GM11168 (cell line): ENCODE measurements around the gene FXYD1.
"Not testable (repeated sequence)": the region's sequence is repeated elsewhere in the genome, so short reads cannot be mapped to it uniquely, and the experiment has no call there.

ENCODE experiments used
- in situ Hi-C: fragments of 300-500 bp; cut with MboI; formaldehyde crosslinking; loops from one replicate; pipeline ENCODE4 v1.12.0; 2022; ENCODE audit warnings: low sequenced_read_pairs; ENCODE audit not compliant: unreplicated experiment

The FXYD1 gene

DNA sequence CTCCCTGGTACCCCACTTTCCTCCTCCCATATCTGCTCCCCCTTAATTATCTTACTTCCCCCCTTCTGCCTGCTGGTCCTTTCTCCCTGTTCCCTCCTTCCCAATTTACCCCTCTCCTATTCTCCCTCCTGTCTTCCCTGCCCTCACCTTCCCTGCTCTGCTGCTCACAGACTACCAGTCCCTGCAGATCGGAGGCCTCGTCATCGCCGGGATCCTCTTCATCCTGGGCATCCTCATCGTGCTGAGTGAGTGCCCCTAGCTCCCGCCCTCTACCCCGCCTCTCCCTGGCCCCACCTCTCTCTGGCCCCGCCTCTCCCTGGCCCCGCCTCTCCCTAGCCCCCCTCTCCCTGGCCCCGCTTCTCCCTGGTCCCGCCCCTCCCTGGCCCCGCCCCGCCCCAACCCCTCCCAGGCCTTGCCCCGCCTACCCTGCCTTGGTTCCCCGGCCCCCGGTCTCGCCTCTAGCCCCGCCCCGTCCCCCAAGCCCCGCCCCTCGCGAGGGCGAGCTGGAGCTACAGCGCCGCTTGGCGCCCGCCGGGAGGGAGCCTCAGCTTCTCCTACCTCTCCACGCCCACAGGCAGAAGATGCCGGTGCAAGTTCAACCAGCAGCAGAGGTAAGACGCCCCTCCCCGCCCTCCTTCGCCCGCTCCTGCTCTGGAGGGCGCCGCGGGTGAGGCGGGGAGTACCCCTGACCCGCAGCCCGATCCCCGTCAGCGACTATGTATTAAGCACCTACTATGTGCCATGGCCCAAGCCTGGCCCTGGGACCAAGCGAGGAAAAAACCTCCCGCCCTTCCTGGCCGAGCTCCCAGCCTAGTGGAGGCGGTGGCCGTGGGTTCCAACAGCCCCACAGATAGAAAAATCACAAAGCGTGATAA is 2.6 kb downstream of the FXYD1 start:
- in situ Hi-C loops, result no loop called here

DNA sequence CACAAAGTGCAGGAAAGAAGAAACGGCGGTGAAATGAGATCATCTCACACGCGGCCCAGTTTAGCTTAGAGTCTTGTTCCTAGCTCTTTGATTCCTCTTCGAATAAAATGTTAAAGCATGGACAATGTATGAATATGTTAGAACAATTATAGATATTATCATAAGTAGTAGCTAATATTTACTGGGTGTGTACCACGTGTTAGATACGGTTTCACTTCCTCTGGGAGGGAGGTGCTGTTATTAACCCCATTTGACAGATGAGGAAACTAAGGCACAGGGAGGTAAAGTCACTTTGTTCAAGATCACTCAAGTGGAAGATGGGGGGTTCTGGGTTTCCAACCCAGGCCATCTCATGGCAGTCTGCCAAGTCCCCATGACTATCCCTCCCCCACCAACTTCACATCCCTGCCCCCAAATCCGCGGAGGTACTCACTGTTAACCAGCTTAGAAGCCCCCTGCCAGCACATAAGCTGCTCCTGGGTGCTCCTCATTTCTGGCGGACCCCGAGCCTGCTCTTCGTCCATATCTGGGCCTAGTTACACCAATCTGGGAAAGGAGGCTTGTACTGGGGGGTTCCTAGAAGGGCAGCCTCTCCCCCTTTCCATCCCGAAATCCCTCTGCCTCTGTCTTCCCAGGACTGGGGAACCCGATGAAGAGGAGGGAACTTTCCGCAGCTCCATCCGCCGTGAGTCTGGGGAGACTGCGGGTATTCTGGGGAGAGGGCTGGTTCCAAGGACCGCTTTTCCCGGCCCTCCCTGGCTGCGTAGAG is 3.4 kb downstream of the FXYD1 start:
- in situ Hi-C loops, result no loop called here

DNA sequence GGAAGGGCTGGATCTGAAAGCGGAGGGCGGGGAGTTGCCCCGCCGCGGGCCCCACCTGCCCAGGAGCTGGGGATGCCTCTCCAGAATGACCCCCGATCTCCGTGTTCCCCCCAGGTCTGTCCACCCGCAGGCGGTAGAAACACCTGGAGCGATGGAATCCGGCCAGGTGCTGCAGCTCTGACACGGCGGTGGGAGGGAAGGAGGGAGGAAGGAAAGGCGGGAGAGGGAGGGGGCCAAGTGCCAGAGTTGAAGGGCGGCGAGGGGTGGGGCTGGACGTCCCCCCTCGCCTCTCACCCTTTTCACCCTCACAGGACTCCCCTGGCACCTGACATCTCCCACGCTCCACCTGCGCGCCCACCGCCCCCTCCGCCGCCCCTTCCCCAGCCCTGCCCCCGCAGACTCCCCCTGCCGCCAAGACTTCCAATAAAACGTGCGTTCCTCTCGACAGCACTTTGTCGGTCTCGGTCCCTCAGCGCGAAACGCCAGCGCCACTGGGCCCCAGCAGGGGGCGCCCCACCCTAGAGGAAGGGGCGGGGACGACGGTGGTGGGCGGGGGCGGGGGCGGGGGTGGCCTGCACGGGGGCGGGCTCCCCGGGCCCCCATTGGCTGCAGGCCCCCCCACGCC is 4.1 kb downstream of the FXYD1 start:
- in situ Hi-C loops, result no loop called here

DNA sequence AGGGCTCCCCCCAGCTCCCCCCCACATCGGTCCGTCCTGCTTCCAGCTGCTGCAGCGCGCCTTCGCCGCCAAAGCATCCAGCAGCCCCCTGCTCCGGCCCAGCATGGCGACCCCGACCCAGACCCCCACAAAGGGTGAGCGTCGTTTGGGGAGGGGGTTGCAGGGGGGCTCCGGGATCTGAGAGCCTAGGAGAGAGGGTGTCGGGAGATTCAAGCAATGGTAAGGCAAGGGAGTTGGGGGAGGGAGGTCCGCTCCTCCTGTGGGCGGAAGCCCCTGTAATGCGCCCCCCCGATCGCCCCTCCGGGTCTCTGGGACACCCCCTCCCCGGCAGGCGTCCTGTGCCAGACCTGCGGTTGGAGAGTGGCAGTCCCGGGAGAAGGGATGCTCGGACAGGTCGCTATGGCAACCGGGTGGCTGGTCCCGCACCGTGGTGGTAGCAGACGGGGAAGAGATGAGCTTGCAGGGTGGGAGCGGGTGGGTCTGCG is 4.6 kb downstream of the FXYD1 start, which contains the start of gene FXYD7:
FXYD7 (plus strand) TSS at position 25 of the 485 bp plus-strand sequence; CDS start at position 104, 79 bp downstream.
- in situ Hi-C loops, result no loop called here

DNA sequence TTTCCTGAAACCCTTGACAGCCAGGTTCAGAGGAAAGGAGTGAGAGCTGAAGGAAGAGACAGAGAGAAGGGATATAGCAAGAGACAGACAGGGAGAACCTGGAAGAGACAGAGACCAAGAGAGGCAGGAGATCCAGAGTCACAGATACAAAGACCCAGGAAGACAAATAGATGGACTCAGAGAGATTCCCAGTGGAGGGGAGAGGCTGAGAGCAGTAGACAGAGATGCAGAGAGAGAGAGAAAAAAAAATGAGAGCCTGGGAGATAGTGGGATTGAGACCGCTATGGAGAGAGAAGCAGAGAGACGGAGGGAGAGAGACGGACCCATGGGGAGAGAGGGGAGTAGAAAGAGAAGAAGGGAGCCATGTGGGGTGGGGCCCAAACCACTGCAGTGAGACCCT is 5.2 kb downstream of the FXYD1 start:
- in situ Hi-C loops, result no loop called here

DNA sequence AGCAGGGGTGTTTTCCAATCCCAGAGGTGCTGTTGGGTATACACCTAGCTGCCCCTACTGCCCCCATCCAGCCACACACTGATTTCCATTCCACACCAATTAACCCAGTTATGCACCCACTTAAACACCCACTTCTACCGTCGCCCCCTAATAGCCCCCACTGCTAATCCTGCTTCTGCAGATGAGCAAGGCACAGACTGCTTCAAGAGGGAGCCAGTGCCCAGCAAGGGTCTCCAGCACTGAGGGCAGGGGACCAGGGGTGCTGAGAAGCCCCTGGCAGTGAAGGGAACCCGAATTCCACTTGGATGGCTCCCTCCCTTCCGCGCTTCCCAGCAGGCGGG is 5.6 kb downstream of the FXYD1 start:
- in situ Hi-C loops, result no loop called here

DNA sequence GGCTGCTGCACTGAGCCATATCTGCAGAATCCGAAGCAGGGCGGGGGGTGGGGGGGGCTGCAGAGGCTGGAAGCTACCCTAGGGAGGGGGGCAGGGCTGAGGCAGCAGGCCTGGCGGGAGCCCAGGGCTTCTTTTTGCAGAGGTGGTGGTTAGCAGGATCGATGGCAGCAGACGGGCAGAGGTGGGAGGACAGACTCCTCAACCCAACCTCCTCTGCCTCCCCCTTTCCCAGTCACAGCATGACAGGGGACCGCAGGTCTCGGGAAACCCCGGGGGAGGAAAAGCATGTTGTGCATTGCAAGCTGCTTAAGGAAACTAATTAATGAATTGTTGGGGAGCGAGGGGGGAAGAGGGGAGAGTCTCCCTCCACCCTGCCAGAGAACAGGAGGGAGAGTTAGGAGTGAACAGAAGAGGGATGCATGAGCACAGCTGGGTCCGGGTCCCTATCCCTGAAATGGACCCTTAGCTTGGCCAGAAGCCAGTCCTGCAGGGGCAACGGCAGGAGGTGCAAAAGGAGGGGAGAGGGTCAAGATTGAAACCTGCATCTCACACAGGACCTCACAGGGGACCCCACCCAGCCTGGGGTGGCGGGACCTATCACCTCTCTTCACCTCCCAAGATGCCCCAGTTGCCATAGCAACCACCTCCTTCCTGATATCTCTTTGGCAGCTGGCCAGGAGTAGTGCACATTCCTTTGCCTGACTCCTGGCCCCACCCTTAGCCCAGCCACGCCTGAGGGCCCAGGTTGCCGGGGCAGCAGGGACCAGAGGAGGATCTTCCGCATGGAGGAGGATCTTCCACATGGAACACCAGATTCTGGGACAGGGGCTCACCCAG is 6.2 kb downstream of the FXYD1 start:
- in situ Hi-C loops, result no loop called here

DNA sequence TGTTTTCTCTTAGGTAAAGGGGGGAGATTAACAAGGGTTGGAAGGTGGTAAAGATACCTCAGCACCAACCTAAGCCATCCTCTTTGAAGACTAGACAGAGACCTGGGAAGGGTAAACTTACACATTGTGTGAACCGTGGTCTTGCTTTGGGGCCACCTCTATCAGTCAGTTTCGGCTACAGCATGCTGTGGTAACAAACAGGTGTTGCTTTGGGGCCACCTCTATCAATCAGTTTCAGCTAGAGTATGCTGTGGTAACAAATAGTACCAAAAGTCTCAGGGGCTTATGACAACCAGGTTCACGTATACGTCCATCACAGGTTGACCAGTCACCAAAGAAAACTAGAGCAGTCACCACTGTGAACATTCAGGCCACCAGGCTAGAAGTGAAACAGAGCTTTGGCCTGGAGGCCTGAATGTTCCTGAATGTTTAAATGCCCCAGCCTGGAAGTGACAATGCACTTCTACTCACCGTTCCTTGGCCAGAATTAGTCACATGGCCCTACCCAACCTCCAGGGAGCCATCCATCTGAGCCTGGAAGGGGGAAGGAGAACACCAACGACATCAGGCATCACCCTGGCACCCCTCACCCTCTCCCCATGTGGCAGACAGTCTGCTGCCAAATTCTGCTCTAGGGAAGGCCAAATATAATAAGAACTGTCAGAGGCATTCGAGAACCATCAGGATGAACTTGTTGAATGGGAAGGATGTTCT is 8.3 kb downstream of the FXYD1 start:
- in situ Hi-C loops, result no loop called here

DNA sequence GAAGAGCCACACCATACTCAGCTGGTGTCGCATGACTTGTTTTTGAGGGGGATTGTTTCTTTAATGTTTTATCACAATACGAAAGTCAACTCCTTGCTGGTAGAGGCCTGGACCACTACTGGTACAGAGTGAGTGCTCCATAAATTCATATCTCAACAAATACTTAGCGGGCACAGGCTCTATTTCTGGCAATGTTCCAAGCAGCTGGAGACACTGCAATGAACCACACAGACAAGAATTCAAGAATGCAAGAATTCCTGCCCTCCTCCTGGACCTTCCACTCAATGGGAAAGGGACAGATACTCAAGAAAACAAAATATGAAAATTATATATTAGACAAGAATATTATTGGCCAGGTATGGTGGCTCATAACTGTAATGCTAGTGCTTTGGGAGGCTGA is 10.8 kb downstream of the FXYD1 start:
- in situ Hi-C loops, result no loop called here

DNA sequence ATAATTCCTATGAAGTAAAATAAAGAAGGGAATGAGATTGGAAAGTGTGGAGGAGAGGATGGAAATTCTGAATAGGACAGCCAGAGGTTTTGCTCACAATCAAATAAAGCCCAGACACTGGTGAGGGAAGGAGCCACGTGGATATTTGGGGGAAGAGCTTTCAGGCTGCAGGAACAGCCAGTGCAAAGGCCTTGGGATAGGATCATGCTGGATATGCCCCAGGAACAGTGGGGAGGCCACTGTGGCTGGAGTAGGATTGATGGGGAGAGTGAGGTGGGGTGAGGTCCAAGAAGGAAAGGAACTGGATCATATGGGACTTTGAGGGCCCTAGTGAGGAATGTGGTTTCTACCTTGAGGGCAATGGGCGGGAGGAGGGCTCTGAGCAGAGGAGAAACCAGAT is 11.8 kb downstream of the FXYD1 start:
- in situ Hi-C loops, result no loop called here

DNA sequence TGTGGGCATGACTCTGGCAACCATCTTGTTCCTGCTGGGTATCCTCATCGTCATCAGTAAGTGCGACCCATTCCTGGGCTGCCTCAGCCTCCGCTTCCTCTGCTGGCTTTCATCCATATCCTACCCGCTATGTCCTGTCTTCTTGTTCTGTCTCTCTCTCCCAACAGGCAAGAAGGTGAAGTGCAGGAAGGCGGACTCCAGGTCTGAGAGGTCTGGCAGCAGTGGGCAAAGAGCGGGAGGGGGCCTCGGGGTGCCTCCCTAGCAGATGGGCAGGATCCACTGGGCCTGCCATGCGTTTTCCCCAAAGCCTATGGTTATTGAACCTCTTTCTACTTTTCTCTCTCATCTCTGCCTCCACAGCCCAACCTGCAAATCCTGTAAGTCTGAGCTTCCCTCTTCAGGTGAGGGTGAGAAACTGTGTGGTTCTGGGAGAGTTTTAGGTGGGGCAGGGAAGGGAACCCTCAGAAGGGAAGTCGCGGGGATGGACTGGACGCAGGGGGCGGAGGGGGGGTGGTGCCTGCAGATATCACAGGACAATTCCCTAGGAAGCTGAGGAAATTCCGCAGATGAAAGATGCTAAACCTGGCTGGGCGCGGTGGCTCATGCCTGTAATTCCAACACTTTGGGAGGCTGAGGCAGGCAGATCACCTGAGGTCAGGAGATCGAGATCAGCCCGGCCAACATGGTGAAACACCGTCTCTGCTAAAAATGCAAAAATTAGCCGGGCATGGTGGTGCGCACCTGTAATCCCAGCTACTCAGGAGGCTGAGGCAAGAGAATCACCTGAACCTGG is 12.8 kb downstream of the FXYD1 start:
- in situ Hi-C loops, result no loop called here

DNA sequence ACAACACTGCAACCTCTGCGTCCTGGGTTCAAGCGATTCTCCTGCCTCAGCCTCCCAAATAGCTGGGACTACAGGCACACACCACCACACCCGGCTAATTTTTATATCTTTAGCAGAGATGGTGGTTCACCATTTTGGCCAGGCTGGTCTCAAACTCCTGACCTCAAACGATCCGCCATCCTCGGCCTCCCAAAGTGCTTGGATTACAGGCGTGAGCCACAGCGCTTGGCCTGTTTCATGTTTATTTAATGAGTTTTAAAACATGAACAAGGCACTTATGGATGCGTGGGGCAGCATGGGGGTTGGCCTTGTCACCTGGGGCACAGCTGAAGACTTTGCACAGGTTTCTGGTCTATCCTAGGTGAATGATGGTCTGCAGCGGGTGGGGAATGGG is 14.5 kb downstream of the FXYD1 start:
- in situ Hi-C loops, result not testable (repeated sequence)

DNA sequence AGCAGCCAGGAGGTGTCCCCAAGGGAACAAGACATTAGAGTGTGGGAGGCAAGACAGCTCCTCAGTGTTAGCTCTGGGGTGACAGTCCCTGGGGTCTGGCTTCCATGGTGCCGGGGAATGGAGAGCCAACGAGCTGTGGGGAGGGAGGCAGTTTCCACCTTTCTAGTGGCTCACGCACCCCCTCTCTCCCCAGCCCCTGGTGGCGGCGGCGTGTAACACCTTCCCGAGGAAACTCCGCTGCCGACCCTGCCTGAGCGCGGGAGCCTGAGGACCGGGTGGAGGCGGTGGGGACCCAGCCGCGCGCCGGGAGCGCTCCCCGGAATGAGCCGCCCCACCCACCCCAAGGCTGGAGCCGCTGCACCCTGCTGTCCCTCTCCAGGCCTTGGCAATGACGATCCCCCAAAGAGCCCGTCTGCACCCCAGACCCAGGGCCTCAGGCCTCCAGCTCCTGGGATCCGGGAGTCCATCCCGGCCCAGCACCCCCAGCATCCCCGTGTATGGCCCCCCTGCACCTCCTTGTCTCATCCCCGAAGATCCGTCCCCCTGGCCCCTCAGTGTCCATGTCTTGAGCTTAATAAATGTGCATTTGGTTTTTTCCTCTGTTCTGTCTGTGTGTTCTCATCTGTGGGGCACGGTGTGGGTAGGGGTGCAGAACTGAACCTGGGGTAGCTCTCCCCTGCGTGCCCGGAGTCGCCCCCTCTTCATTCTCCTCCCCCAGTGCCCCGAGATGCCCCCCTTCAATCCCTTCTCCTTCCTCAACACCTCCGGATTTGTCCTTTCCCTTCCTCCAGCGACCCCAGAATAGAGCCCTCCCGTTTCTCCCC is 15.3 kb downstream of the FXYD1 start:
- in situ Hi-C loops, result no loop called here

DNA sequence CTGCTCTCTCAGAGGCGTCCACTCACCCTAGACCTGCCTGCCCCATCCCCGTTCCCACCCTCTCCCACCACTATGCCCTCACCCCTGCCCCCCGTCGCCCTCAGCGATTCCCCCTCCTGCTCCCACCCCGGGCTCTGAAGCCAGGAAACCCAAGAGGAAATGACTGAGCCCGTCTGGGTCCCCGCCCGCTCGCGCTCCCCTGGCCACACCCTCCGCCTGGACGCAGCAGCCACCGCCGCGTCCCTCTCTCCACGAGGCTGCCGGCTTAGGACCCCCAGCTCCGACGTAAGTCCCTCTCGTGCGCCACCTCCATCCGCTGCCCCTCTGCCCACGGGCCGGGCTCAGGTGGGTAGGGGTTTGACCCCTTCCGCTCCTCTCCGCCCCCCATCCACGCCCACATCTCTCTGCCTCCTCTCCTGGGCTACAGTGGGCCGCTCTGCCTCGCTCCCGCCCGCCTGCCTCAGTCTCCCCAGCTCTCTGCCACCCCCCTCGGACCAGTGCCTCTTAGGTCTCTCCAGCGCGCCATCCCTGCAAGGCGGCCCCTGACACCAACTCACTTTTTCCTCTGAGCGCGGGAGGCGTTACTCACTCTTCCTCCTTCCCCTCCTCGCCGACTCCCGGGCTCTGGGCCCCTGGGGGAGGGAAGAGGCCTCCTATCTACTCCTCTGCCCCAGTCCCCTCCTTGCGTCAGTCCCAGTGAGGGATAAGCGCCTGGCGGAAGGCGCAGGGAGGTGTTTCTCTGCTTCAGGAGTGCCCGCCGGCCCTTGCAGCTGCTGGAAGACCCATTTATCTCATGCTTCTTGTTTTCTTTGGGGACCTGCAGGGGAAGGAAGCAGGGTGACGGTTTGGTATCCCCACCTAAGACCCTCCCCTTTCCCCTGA is 16.1 kb downstream of the FXYD1 start, which contains the start of gene FXYD5:
FXYD5 (plus strand) TSS at position 211 of the 882 bp plus-strand sequence. CDS start 816 bp downstream, outside the sequence.
- in situ Hi-C loops, result no loop called here

DNA sequence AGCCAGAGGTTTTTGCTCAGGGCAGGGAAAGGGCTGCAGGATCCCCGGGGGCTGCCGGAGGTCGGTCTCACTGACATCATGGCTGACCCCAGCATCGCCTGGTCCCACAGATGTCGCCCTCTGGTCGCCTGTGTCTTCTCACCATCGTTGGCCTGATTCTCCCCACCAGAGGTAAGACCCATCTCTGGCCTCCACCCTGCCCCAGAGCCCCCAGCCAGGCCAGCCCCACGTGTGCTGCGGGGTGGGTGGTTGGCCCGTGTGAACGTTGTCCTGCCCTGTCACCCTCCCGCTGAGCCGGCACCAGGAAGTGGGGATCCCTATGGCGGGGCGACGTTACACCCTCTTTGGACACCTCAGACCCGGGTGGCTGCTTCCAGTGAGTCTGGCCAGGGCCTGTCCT is 16.8 kb downstream of the FXYD1 start:
- in situ Hi-C loops, result no loop called here

DNA sequence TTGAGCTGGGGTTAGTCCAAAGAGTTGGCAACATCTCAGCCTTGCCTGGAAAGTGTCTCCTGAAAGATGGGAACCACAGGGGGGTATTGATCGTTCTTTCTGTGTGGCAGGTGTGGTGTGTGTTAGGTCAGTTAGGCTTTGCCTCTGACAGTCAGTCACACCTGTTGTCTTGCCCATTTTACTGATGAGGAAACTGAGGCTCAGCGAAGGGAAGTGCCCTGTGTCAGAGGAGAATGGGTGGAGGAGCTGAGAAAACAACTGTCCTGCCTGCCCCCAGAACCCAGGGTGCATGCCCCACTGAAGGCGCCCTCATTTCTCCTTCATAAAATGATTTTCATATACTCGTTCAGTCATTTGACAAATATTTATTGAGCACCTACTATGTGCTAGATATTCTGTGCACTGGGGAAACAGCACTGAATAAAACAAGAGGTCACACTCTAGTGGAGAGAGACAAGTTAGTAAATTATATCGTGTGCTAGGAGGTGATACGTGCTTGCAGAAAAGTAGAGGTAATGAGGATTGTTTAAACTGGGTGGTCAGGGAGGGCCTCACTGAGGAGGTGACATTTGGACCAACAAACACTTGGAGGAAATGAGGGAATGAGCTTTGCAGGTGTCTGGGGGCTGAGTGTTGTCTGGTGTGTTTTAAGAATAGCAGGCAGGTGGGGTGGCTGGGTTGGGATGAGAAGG is 17.5 kb downstream of the FXYD1 start:
- in situ Hi-C loops, result no loop called here
